Stimulated activated CD8-positive, alpha-beta memory T cell treated with anti-CD3 and anti-CD28 coated beads, Interleukin-15, amount 100 ng/mL, for 1 hour (primary cell): Measurements from ENCODE around the gene UBXN1.

Experiments
- DNase-seq: peaks from one replicate; pipeline ENCODE4 v3.0.0-alpha.2; 2020; ENCODE audit warnings: low read depth

The UBXN1 gene

DNA sequence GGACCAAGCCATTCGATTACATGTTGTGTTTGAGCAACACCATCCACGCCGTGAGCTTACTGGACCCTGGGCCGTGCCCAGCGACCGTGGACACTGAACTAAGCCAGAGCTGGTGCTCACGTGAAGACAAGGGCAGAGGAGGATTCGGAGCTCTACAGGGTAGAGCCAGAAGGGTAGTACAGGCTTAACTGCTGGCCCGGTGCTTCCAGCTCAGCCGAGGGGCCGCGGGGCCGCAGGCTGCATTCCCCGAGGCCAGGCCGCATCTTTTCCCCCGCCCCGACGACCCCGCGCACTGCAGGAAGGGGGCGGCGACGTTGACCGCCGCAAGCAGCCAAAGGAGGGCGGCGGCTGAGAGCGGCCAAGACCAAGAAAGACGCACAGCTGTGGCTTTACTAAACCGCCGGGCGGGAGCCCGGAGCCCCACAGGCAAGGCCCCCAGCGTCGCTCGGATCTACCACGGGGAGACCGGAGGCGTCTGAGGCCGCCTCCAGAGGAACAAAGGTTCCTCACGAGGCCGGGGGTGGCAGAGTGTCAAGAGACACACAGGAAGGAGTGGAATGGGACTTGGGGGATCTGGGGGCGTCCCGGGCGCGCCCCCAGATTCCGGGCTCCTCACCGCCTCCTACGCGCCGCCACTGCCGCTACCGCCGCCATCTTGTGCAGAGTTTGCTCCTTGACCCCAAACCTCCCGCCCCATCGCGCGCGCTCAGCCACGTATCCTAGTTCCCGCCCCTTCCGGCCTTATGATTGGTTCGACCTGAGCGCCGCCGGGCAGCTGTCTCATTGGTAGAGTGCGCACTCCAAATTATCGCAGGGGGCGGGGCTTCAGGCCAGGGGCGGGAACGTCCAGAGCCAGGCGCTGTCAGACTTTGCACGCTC is 32.7 kb downstream of the UBXN1 start, which contains the start of gene GANAB:
Gene GANAB, minus strand, starts transcription at position 668 of the 879 bp plus-strand sequence. Its CDS starts 14 bp downstream, at position 654.
- peak; percentile 98 for DNase-seq

GRCh38 chr11:62645671-62645945 is 33.3 kb downstream of the UBXN1 start:
- no peak for DNase-seq

DNA sequence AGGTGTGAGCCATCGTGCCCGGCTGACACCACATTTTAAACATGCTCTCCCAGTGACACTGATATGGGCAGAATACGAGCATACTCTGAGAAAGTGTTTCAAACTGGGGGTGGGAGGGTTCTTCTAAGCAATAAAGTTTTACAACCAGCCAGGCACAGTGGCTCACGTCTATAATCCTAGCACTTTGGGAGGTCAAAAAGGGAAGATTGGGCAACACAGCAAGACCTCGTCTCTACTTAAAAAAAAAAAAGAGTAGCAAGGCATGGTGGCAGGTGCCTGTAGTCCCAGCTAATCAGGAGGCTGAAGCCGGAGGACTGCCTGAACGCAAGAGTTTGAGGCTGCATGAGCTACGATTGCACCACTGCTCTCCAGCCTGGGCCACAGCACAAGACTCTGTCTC is 34.7 kb downstream of the UBXN1 start:
- DNase-seq = no peak

DNA sequence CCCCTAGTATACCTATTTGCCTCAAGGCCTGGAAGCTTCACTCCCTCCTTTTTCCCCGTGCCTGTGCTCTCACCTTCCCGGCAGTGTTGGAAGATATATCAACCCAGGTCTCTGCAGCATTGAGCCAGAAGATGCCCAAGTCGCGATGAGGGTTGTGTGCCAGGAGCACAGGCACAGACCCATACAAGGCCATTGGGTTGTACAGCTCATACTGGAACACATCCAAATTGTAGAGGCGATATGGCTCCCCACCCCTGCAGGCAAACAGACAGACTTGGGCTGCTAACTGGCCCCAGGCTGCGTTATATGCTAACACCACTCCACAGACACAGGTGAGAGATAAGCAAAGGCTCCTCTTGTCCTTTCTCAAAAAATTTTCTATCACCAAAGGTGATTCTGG is 46.4 kb downstream of the UBXN1 start:
- no peak for DNase-seq

DNA sequence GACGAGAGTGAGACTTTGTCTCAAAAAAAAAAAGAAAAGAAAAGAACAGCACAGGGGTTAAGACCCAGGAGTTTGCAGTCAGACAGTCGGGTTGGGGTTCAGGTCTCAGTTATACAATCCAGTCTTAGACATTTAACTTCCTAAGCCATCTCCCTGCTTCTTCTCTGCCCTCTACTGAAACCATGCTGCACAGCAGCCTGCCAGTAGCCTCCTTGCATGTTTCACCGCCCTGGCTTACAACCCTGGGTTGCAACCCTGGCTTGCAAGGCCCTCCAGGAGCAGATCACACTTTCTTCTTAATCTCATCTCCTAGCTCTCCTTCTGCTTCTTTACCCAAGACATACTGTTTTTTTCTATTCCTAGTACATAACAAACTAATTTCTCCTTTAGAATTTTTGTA is 51.2 kb downstream of the UBXN1 start:
- no peak for DNase-seq
